HepG2 (cell line): ENCODE measurements around the gene EPB41L5.

Source experiments
- CTCF ChIP-seq: sonication (generic); formaldehyde crosslinking; IDR thresholded peaks from 2 replicates; pipeline ENCODE4 v1.5.0; 2020; ENCODE audit warnings: mild to moderate bottlenecking, missing genetic modification reagents, moderate library complexity
- KDM1A ChIP-seq: IDR thresholded peaks from 2 replicates; pipeline ENCODE4 v1.6.1; 2016; ENCODE audit warnings: missing compliant biosample characterization
- MEF2D ChIP-seq: sonication (generic); formaldehyde crosslinking; IDR thresholded peaks from 2 replicates; pipeline ENCODE4 v1.5.1; 2020; ENCODE audit warnings: mild to moderate bottlenecking, missing genetic modification reagents
- MXI1 ChIP-seq: IDR thresholded peaks from 3 replicates; pipeline ENCODE4 v1.6.1; 2012; ENCODE audit warnings: low read depth, low read length, inconsistent platforms, borderline replicate concordance
- ZNF629 ChIP-seq: sonication (generic); formaldehyde crosslinking; conservative IDR thresholded peaks from 2 replicates; pipeline ENCODE4 v1.5.0; 2020; ENCODE audit warnings: missing genetic modification reagents

DNA sequence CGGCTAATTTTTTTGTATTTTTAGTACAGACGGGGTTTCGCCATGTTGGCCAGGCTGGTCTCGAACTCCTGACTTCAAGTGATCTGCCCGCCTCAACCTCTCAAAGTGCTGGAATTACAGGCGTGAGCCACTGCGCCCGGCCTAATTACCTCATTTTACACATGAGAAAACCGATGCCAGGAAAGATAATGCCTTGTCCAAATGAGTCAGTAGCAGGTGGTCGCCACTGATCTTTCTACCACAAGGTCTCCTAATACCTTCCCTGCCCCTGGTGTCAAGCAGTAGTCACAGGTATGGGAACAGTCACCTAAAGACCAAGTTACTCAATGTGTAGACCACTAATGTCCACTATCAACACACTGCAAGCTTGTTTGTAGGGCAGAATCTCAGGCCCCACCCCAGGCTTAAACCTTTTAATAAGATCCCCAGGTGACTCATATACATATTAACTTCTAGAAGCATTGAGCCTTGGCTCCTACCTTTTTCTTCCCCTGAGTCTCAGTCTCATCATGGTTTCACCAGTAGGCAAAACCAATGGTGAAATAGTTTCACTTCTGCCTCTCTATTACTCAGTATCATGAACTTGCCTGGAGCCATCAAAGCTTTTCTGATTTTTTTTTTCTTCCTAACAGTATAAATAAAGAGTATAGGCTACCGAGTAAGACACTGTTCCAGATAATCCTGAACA lies 6.9 kb upstream of the EPB41L5 start:
- TF ChIP-seq ZNF629 = no peak
- no peak for TF ChIP-seq KDM1A (CRISPR knock-in tag)
- no peak for TF ChIP-seq MEF2D (CRISPR knock-in tag)
- no peak for TF ChIP-seq MXI1
- no peak for TF ChIP-seq CTCF
